K562 (cell line): Measurements from ENCODE around the gene RPL29. TPM values are rescaled to one million over a fixed set of nuclear protein-coding genes. Genes with fewer than 3 reads are reported as not detected.

Experiments used
- ATAC-seq: fragments of 200-7000 bp; cut with Tn5 transposase; 3 replicates; pipeline ENCODE4 v1.9.1; 2020; ENCODE audit warnings: moderate library complexity
- BruUV-seq: library from RNA; stranded (reverse); fragments of 400-500 nt; replicated peaks from 2 replicates; lab custom pipeline; 2021; lab: Mats Ljungman, UMichigan
- CTCF ChIA-PET: fragments of 300-600 bp; formaldehyde crosslinking; extraction: SDS; loops from one replicate; lab custom pipeline; 2021; ENCODE audit warnings: low intra/inter-chr PET ratio; lab: Yijun Ruan, JAX
- POLR2A ChIA-PET: fragments of 300-600, 350-650 bp; sonication (Branson Sonifier 250); formaldehyde crosslinking; extraction: SDS; loops from one replicate; lab custom pipeline; 2021; ENCODE audit warnings: antibody characterized with exemption, inconsistent platforms; lab: Yijun Ruan, JAX
- DNase-seq, 4 experiments: peaks; one replicate each; pipeline versions ENCODE4 v3.0.0 to v3.0.0-alpha.2; 2011 to 2018; ENCODE audit warnings: low spot score in 3 of 4, mixed read lengths in 3 of 4; ENCODE audit errors: extremely low read depth in 1 of 4
- FAIRE-seq: peaks from 2 replicates; lab custom pipeline; 2011; peaks lifted over from hg19 to GRCh38; lab: Jason Lieb, UNC
- H2AFZ ChIP-seq: 2 replicates; pipeline ENCODE4 v1.6.0; 2011; ENCODE audit warnings: low read depth, low read length, control low read depth, inconsistent platforms
- H3K27ac ChIP-seq: fragments of 200-600 bp; 3 replicates; pipeline ENCODE4 v1.8.0; 2011; ENCODE audit warnings: low read depth, mild to moderate bottlenecking, control low read depth, inconsistent platforms, low read length, moderate library complexity, mixed read lengths; ENCODE audit errors: extremely low read depth
- H3K27me3 ChIP-seq, 2 experiments: fragments of 300-600 bp in 1 of 2; 2 replicates in 1 of 2; 3 replicates in 1 of 2; pipeline versions ENCODE4 v1.6.0 to v1.8.0; 2011; ENCODE audit warnings: inconsistent platforms in 2 of 2, low read length in 2 of 2, mild to moderate bottlenecking in 1 of 2, mixed read lengths in 1 of 2, moderate library complexity in 1 of 2; ENCODE audit not compliant: control insufficient read depth in 2 of 2, insufficient read depth in 2 of 2
- H3K36me3 ChIP-seq: fragments of 300-600 bp; 3 replicates; pipeline ENCODE4 v1.8.0; 2011; ENCODE audit warnings: mild to moderate bottlenecking, low read length, inconsistent platforms; ENCODE audit not compliant: control insufficient read depth, insufficient read depth
- H3K4me1 ChIP-seq, 2 experiments: fragments of 200-600 bp in 1 of 2; replicated peaks in 1 of 2; 2 replicates in 1 of 2; 3 replicates in 1 of 2; pipeline versions ENCODE4 v1.5.1 to v1.8.0; 2011; ENCODE audit warnings: inconsistent platforms in 2 of 2, low read length in 2 of 2, mild to moderate bottlenecking in 1 of 2, mixed read lengths in 1 of 2, moderate library complexity in 1 of 2; ENCODE audit not compliant: control insufficient read depth in 2 of 2, insufficient read depth in 2 of 2
- H3K4me2 ChIP-seq: 2 replicates; pipeline ENCODE4 v1.6.1; 2011; ENCODE audit warnings: low read length, control low read depth, inconsistent platforms, mixed read lengths; ENCODE audit not compliant: insufficient read depth
- H3K4me3 ChIP-seq: fragments of 200-600 bp; sonication (generic), shearing (Covaris generic); 2 replicates; pipeline ENCODE4 v1.5.1; 2016; ENCODE audit warnings: control low read depth, inconsistent platforms
- H3K79me2 ChIP-seq: fragments of 200-600 bp; 3 replicates; pipeline ENCODE4 v1.8.0; 2011; ENCODE audit warnings: low read length, inconsistent platforms; ENCODE audit not compliant: control insufficient read depth, insufficient read depth
- H3K9ac ChIP-seq, 2 experiments: 2 replicates each; pipeline versions ENCODE4 v1.6.0 to v1.6.1; 2011; ENCODE audit warnings: low read depth in 2 of 2, low read length in 2 of 2, control low read depth in 1 of 2, inconsistent platforms in 1 of 2, mild to moderate bottlenecking in 1 of 2, mixed read lengths in 1 of 2; ENCODE audit not compliant: insufficient read depth in 1 of 2
- H3K9me1 ChIP-seq: one replicate; pipeline ENCODE4 v1.6.0; 2011; ENCODE audit warnings: inconsistent platforms, mild to moderate bottlenecking, low read length, moderate library complexity; ENCODE audit not compliant: control insufficient read depth, insufficient read depth
- H3K9me3 ChIP-seq: replicated peaks from 2 replicates; pipeline ENCODE4 v1.5.1; 2011; ENCODE audit warnings: low read depth, low read length, inconsistent platforms; ENCODE audit not compliant: control insufficient read depth, insufficient read depth
- H4K20me1 ChIP-seq: replicated peaks from 2 replicates; pipeline ENCODE4 v1.6.1; 2011; ENCODE audit warnings: low read length, inconsistent platforms, mixed read lengths; ENCODE audit not compliant: control insufficient read depth, insufficient read depth
- GABPA ChIP-seq: fragments of 200-800 bp; sonication (Bioruptor generic); conservative IDR thresholded peaks from 2 replicates; pipeline ENCODE4 v1.6.1; 2016; ENCODE audit warnings: low read depth, missing genetic modification characterization, missing compliant biosample characterization
- NFIC ChIP-seq: fragments of 450-650 bp; IDR thresholded peaks from 2 replicates; pipeline ENCODE4 v1.6.1; 2017; ENCODE audit warnings: mild to moderate bottlenecking, inconsistent platforms
- TRIM28 ChIP-seq: fragments of 450-650 bp; IDR thresholded peaks from 2 replicates; pipeline ENCODE4 v1.6.1; 2017
- ZFP30 ChIP-seq: fragments of 250-450 bp; sonication (Bioruptor Pico); IDR thresholded peaks from 2 replicates; pipeline ENCODE4 v1.8.0; 2022; ENCODE audit warnings: moderate library complexity, mild to moderate bottlenecking, inconsistent platforms, borderline replicate concordance
- WGBS: fragments of 100-300 bp; shearing (Covaris generic); methylation state at CpG from one replicate; pipeline ENCODE4 v1.1.6; 2016; ENCODE audit warnings: low coverage, mixed read lengths; ENCODE audit not compliant: insufficient coverage; ENCODE audit errors: missing lambda C conversion rate; 5-methylcytosine and 5-hydroxymethylcytosine counted together
- in situ Hi-C: fragments of 300-500 bp; cut with MboI; formaldehyde crosslinking; loops from 4 replicates; pipeline ENCODE4 v1.15.0; 2018; ENCODE audit warnings: inconsistent platforms, mixed read lengths
- intact Hi-C: fragments of 100-400 bp; cut with micrococcal nuclease; formaldehyde crosslinking; loops from 2 replicates; pipeline ENCODE4 v1.14.2; 2022
- polyA plus RNA-seq, 8 experiments: library from polyadenylated mRNA; depleted of rRNA in 4 of 8; stranded (reverse) in 5 of 8; unstranded in 3 of 8; fragments of >200 nt; fragmentation: Nextera tagmentation in 2 of 8; fragmentation: Illumina TruSeq in 1 of 8; extraction: Ambion mirVana in 2 of 8; extraction: Trizol in 1 of 8; gene quantifications; 2 replicates each; pipeline versions ENCODE4 v1.2.1 to v1.2.3, GENCODE V29; 2011 to 2014; ENCODE audit warnings: inconsistent platforms in 1 of 8, missing spikeins in 1 of 8
- total RNA-seq, 7 experiments: library from RNA; depleted of rRNA in 6 of 7; stranded (reverse); fragments of >200 nt in 6 of 7; fragmentation: Illumina TruSeq in 2 of 7; extraction: Trizol in 2 of 7; gene quantifications; 2 replicates each; pipeline versions ENCODE4 v1.2.1 to v1.2.3, GENCODE V29; 2011 to 2021; ENCODE audit warnings: low replicate concordance in 1 of 7
- TF ChIP-seq, protein P1 (sequence below): fragments of 250-450 bp; sonication (Bioruptor Pico); IDR thresholded peaks from 2 replicates; pipeline ENCODE4 v1.4.0; 2020; ENCODE audit warnings: mild to moderate bottlenecking, moderate library complexity

The RPL29 gene
- total and polyA plus RNA-seq, 9 of the 15 experiments (the other 6 are each of a cell fraction or from before 2014, with no cell fraction given): 568 to 1,475 (median 1,104) TPM

- no peaks in the 10 kb centered on the region for H3K27me3 ChIP-seq
- intact Hi-C loops (no loop called here), in situ Hi-C loops (no loop called here)
- DNase-seq: no peak
- H3K4me2 ChIP-seq: no peak overlapping the region
- 81% methylated on average over 6 of the region's 9 CpGs for WGBS
- H2AFZ ChIP-seq: no peak overlapping the region
- no peak for ATAC-seq
- H3K4me1 ChIP-seq: peaks cover 33 to 60% of the 10 kb centered on the region in 2 experiments
- ChIA-PET CTCF (no interaction called here), POLR2A (interaction anchor here (0.6 kb wide), 2 partner anchors 9 to 18 kb away, joined by 3 to 4 read pairs; partner anchors contain the start of gene RPL29)
- TF ChIP-seq GABPA (tag): no peak
- TF ChIP-seq ZFP30: no peak
- TF ChIP-seq, protein P1, sequence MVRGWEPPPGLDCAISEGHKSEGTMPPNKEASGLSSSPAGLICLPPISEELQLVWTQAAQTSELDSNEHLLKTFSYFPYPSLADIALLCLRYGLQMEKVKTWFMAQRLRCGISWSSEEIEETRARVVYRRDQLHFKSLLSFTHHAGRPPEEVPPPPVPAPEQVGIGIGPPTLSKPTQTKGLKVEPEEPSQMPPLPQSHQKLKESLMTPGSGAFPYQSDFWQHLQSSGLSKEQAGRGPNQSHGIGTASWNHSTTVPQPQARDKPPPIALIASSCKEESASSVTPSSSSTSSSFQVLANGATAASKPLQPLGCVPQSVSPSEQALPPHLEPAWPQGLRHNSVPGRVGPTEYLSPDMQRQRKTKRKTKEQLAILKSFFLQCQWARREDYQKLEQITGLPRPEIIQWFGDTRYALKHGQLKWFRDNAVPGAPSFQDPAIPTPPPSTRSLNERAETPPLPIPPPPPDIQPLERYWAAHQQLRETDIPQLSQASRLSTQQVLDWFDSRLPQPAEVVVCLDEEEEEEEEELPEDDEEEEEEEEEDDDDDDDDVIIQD (CRISPR knock-in tag): no peak
- TF ChIP-seq TRIM28: no peak
- TF ChIP-seq NFIC: peak; percentile 41; the same call in 1 of the 2 replicates
- peaks cover 44% of the 10 kb centered on the region for H3K79me2 ChIP-seq
- peak overlapping the region in 1 of 2 experiments; percentile 48; a peak in 1 of 4 replicates for H3K9ac ChIP-seq
- no peak overlapping the region for H3K4me3 ChIP-seq
- H3K36me3 ChIP-seq: peaks cover 2% of the 10 kb centered on the region; the same call in 2 of the 3 replicates
- no peaks in the 10 kb centered on the region for H3K9me3 ChIP-seq
- no peak for FAIRE-seq
- BruUV-seq: no TSS peak
- H4K20me1 ChIP-seq: no peaks in the 10 kb centered on the region
- no peaks in the 10 kb centered on the region for H3K9me1 ChIP-seq
- H3K27ac ChIP-seq: no peak overlapping the region
Measured at GRCh38 chr3:51977446-51978142, 18.1 kb downstream of the RPL29 start.
